ENCODE data around the gene DGKI. TPM values are rescaled to one million over a fixed set of nuclear protein-coding genes. Genes with fewer than 3 reads are reported as not detected.

Gene DGKI
- total and polyA plus RNA-seq, 2 donors (not counting 1 experiment from before 2014, with no cell fraction given): 0.74 to 2.1 TPM

GRCh38 chr7:137587326-137587725 is 259.4 kb downstream of the DGKI start:
- Histone ChIP-seq H2AFZ (ENCODE audit: low read length) (no peak overlapping the region), H3K27ac (ENCODE audit: insufficient read depth, low read length) (no peak overlapping the region), H3K9ac (ENCODE audit: insufficient read depth, low read length) (no peak overlapping the region), H3K4me3 (replicated peaks in 1 of 4; ENCODE audit: control extremely low read depth in 1 of 4, insufficient read depth in 1 of 4, low read depth in 3 of 4, low read length in 4 of 4) (no peak overlapping the region), H3K27me3 (ENCODE audit: control insufficient read depth, insufficient read depth, low read length) (no peaks in the 10 kb centered on the region), H4K20me1 (ENCODE audit: control insufficient read depth, extremely low read depth, insufficient read depth, low read length) (no peaks in the 10 kb centered on the region), H3K4me1 (ENCODE audit: control insufficient read depth, extremely low read depth, insufficient read depth, low read length) (peaks cover 4% of the 10 kb centered on the region), H3K9me3 (ENCODE audit: control insufficient read depth, insufficient read depth, low read depth, low read length) (no peaks in the 10 kb centered on the region), H3K4me2 (ENCODE audit: extremely low read depth, insufficient read depth, low read length) (no peak overlapping the region), H3K79me2 (ENCODE audit: control insufficient read depth, insufficient read depth, low read length) (no peaks in the 10 kb centered on the region), H3K36me3 (ENCODE audit: control insufficient read depth, insufficient read depth, low read length) (no peaks in the 10 kb centered on the region)
- TF ChIP-seq CTCF (conservative IDR thresholded peaks at IDR 0.05 in 1 of 2, IDR thresholded peaks at IDR 0.05 in 1 of 2; ENCODE audit: low read depth in 1 of 2, low read length in 2 of 2) (no peak), EZH2 (IDR thresholded peaks at IDR 0.05; ENCODE audit: low read length, missing control alignments) (no peak)
- DNase-seq (ENCODE audit: low read depth in 2 of 2): no peak

- no peaks in the 10 kb centered on the region for H3K79me2 ChIP-seq (ENCODE audit: control insufficient read depth, insufficient read depth, low read length)
- no peak overlapping the region for H3K4me3 ChIP-seq (replicated peaks in 1 of 4; ENCODE audit: control extremely low read depth in 1 of 4, insufficient read depth in 1 of 4, low read depth in 3 of 4, low read length in 4 of 4)
- no peaks in the 10 kb centered on the region for H3K27me3 ChIP-seq (ENCODE audit: control insufficient read depth, insufficient read depth, low read length)
- no peak overlapping the region for H3K27ac ChIP-seq (ENCODE audit: insufficient read depth, low read length)
- no peak for DNase-seq (ENCODE audit: low read depth in 2 of 2)
- no peaks in the 10 kb centered on the region for H4K20me1 ChIP-seq (ENCODE audit: control insufficient read depth, extremely low read depth, insufficient read depth, low read length)
- H2AFZ ChIP-seq (ENCODE audit: low read length): no peak overlapping the region
- no peaks in the 10 kb centered on the region for H3K4me1 ChIP-seq (ENCODE audit: control insufficient read depth, extremely low read depth, insufficient read depth, low read length)
- no peak overlapping the region for H3K9ac ChIP-seq (ENCODE audit: insufficient read depth, low read length)
- no peak overlapping the region for H3K4me2 ChIP-seq (ENCODE audit: extremely low read depth, insufficient read depth, low read length)
- H3K9me3 ChIP-seq (ENCODE audit: control insufficient read depth, insufficient read depth, low read depth, low read length): no peaks in the 10 kb centered on the region
- TF ChIP-seq CTCF (conservative IDR thresholded peaks at IDR 0.05 in 1 of 2, IDR thresholded peaks at IDR 0.05 in 1 of 2; ENCODE audit: low read depth in 1 of 2, low read length in 2 of 2) (no peak), EZH2 (IDR thresholded peaks at IDR 0.05; ENCODE audit: low read length, missing control alignments) (no peak)
- H3K36me3 ChIP-seq (ENCODE audit: control insufficient read depth, insufficient read depth, low read length): no peaks in the 10 kb centered on the region
Measured at GRCh38 chr7:137585591-137585990, 261.2 kb downstream of the DGKI start.

GRCh38 chr7:137583172-137583571 is 263.6 kb downstream of the DGKI start:
- H3K36me3 ChIP-seq (ENCODE audit: control insufficient read depth, insufficient read depth, low read length): no peaks in the 10 kb centered on the region
- H3K4me3 ChIP-seq (replicated peaks in 1 of 4; ENCODE audit: control extremely low read depth in 1 of 4, insufficient read depth in 1 of 4, low read depth in 3 of 4, low read length in 4 of 4): no peak overlapping the region
- no peaks in the 10 kb centered on the region for H4K20me1 ChIP-seq (ENCODE audit: control insufficient read depth, extremely low read depth, insufficient read depth, low read length)
- H3K9ac ChIP-seq (ENCODE audit: insufficient read depth, low read length): no peak overlapping the region
- no peak overlapping the region for H3K4me2 ChIP-seq (ENCODE audit: extremely low read depth, insufficient read depth, low read length)
- TF ChIP-seq CTCF (conservative IDR thresholded peaks at IDR 0.05 in 1 of 2, IDR thresholded peaks at IDR 0.05 in 1 of 2; ENCODE audit: low read depth in 1 of 2, low read length in 2 of 2): no peak
- TF ChIP-seq EZH2 (IDR thresholded peaks at IDR 0.05; ENCODE audit: low read length, missing control alignments): no peak
- H3K79me2 ChIP-seq (ENCODE audit: control insufficient read depth, insufficient read depth, low read length): no peaks in the 10 kb centered on the region
- H3K4me1 ChIP-seq (ENCODE audit: control insufficient read depth, extremely low read depth, insufficient read depth, low read length): peaks cover 3% of the 10 kb centered on the region
- no peak overlapping the region for H2AFZ ChIP-seq (ENCODE audit: low read length)
- DNase-seq (ENCODE audit: low read depth in 2 of 2): peak in 1 of 2 donors; percentile 20
- H3K9me3 ChIP-seq (ENCODE audit: control insufficient read depth, insufficient read depth, low read depth, low read length): no peaks in the 10 kb centered on the region
- H3K27ac ChIP-seq (ENCODE audit: insufficient read depth, low read length): no peak overlapping the region
- no peaks in the 10 kb centered on the region for H3K27me3 ChIP-seq (ENCODE audit: control insufficient read depth, insufficient read depth, low read length)
